ENCODE measurements around the gene CCDC15.

Gene CCDC15

DNA sequence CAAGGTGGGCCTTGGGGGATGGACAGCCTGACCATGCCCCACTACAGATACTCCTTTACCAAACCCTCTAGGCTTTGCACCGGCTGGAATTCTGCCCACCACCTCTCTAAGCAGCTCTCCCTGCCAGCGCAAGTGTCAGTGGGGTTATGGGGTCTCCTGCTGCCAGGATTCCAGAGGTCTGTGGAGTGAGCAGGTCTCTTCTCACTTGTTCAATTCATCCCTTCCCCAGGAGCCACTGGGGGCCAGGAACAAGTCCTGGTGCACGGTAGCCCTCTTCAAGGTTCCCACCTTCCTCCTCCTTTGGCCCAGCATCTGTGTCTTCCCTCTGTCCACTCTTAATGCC is 30.5 kb downstream of the CCDC15 start:
- Histone ChIP-seq H3K9me2 (replicated peaks; ENCODE audit: low read depth, low read length) (no peaks in the 10 kb centered on the region), H3F3A (ENCODE audit: low read depth) (no peaks in the 10 kb centered on the region), H2AFZ (ENCODE audit: low read length) (no peak overlapping the region), H3K4me2 (ENCODE audit: low read depth, low read length, poor library complexity, severe bottlenecking) (no peak overlapping the region), H3K36me3 (ENCODE audit: insufficient read depth, low read length) (peaks cover 82% of the 10 kb centered on the region; the same call in 1 of the 2 replicates), H3K27me3 (ENCODE audit: insufficient read depth, low read length, poor library complexity, severe bottlenecking) (no peaks in the 10 kb centered on the region), H3K9me3 (ENCODE audit: insufficient read depth, low read depth, low read length) (peaks cover 11% of the 10 kb centered on the region; the same call in 1 of the 2 replicates), H4K20me1 (ENCODE audit: insufficient read depth, low read length, poor library complexity, severe bottlenecking) (no peaks in the 10 kb centered on the region), H3K79me2 (ENCODE audit: insufficient read depth, low read length) (no peaks in the 10 kb centered on the region), H3K4me1 (ENCODE audit: insufficient read depth, low read length, poor library complexity, severe bottlenecking) (no peaks in the 10 kb centered on the region), H3K4me3 (ENCODE audit: low read length, poor library complexity, severe bottlenecking) (no peak overlapping the region), H3K9ac (ENCODE audit: low read depth, low read length, poor library complexity, severe bottlenecking) (no peak overlapping the region)
- TF ChIP-seq, protein P1, sequence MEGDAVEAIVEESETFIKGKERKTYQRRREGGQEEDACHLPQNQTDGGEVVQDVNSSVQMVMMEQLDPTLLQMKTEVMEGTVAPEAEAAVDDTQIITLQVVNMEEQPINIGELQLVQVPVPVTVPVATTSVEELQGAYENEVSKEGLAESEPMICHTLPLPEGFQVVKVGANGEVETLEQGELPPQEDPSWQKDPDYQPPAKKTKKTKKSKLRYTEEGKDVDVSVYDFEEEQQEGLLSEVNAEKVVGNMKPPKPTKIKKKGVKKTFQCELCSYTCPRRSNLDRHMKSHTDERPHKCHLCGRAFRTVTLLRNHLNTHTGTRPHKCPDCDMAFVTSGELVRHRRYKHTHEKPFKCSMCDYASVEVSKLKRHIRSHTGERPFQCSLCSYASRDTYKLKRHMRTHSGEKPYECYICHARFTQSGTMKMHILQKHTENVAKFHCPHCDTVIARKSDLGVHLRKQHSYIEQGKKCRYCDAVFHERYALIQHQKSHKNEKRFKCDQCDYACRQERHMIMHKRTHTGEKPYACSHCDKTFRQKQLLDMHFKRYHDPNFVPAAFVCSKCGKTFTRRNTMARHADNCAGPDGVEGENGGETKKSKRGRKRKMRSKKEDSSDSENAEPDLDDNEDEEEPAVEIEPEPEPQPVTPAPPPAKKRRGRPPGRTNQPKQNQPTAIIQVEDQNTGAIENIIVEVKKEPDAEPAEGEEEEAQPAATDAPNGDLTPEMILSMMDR (conservative IDR thresholded peaks at IDR 0.05; ENCODE audit: low read length), result no peak
- no peak for TF ChIP-seq EZH2phosphoT487 (IDR thresholded peaks at IDR 0.05; ENCODE audit: borderline replicate concordance)

DNA sequence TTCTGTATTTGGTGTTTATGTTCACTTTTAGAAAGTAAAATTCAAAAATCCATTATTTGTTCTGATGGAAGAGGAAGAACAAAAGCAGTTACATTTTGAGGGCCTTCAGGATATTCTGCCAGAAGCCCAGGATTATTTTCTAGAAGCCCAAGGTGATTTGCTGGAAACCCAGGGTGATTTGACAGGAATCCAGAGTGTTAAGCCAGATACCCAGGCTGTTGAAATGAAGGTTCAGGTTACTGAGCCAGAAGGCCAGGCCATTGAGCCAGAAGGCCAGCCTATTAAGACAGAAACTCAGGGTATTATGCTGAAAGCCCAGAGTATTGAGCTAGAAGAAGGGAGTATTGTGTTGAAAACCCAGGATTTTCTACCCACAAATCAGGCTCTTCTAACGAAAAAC is 33.1 kb downstream of the CCDC15 start:
- Histone ChIP-seq H3K9me2 (replicated peaks; ENCODE audit: low read depth, low read length) (no peaks in the 10 kb centered on the region), H3K79me2 (ENCODE audit: insufficient read depth, low read length) (no peaks in the 10 kb centered on the region), H4K20me1 (ENCODE audit: insufficient read depth, low read length, poor library complexity, severe bottlenecking) (no peaks in the 10 kb centered on the region), H3K36me3 (ENCODE audit: insufficient read depth, low read length) (peaks cover 83% of the 10 kb centered on the region; the same call in 1 of the 2 replicates), H2AFZ (ENCODE audit: low read length) (no peak overlapping the region), H3F3A (ENCODE audit: low read depth) (no peaks in the 10 kb centered on the region), H3K4me3 (ENCODE audit: low read length, poor library complexity, severe bottlenecking) (no peak overlapping the region), H3K4me2 (ENCODE audit: low read depth, low read length, poor library complexity, severe bottlenecking) (no peak overlapping the region), H3K27me3 (ENCODE audit: insufficient read depth, low read length, poor library complexity, severe bottlenecking) (no peaks in the 10 kb centered on the region), H3K9ac (ENCODE audit: low read depth, low read length, poor library complexity, severe bottlenecking) (no peak overlapping the region), H3K4me1 (ENCODE audit: insufficient read depth, low read length, poor library complexity, severe bottlenecking) (no peaks in the 10 kb centered on the region), H3K9me3 (ENCODE audit: insufficient read depth, low read depth, low read length) (0 out of 2 replicates have a peak, but pooled peaks cover 1% of the 10 kb centered on the region)
- TF ChIP-seq EZH2phosphoT487 (IDR thresholded peaks at IDR 0.05; ENCODE audit: borderline replicate concordance), result no peak
- TF ChIP-seq, protein P1 (conservative IDR thresholded peaks at IDR 0.05; ENCODE audit: low read length), result no peak

DNA sequence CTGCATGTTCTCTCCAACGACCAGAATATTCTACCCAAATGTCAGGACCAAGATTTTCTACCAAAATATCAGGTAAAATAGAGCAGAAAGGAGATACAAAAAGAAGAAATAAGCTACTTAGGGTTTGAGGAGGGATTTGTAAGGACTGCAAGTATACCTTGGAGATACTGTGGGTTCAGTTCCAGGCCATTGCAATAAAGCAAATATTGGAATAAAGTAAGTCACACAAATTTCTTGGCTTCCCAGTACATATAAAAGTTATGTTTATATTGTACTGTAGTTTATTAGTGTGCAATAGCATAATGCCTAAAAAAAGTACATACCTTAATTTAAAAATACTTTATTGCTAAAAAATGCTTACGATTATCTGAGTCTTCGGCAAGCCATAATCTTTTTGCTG is 34.1 kb downstream of the CCDC15 start:
- Histone ChIP-seq H3K4me3 (ENCODE audit: low read length, poor library complexity, severe bottlenecking) (no peak overlapping the region), H3K4me2 (ENCODE audit: low read depth, low read length, poor library complexity, severe bottlenecking) (no peak overlapping the region), H3K9me2 (replicated peaks; ENCODE audit: low read depth, low read length) (no peaks in the 10 kb centered on the region), H3K4me1 (ENCODE audit: insufficient read depth, low read length, poor library complexity, severe bottlenecking) (no peaks in the 10 kb centered on the region), H3K36me3 (ENCODE audit: insufficient read depth, low read length) (peaks cover 83% of the 10 kb centered on the region; the same call in 1 of the 2 replicates), H3K79me2 (ENCODE audit: insufficient read depth, low read length) (no peaks in the 10 kb centered on the region), H3K27me3 (ENCODE audit: insufficient read depth, low read length, poor library complexity, severe bottlenecking) (no peaks in the 10 kb centered on the region), H3F3A (ENCODE audit: low read depth) (no peaks in the 10 kb centered on the region), H3K9ac (ENCODE audit: low read depth, low read length, poor library complexity, severe bottlenecking) (no peak overlapping the region), H3K9me3 (ENCODE audit: insufficient read depth, low read depth, low read length) (no peaks in the 10 kb centered on the region), H4K20me1 (ENCODE audit: insufficient read depth, low read length, poor library complexity, severe bottlenecking) (no peaks in the 10 kb centered on the region), H2AFZ (ENCODE audit: low read length) (no peak overlapping the region)
- TF ChIP-seq EZH2phosphoT487 (IDR thresholded peaks at IDR 0.05; ENCODE audit: borderline replicate concordance), result no peak
- TF ChIP-seq, protein P1 (conservative IDR thresholded peaks at IDR 0.05; ENCODE audit: low read length), result no peak

All from Loucy (cell line).